Measurements from ENCODE around the gene EIF4E3. TPM values are rescaled to one million over a fixed set of nuclear protein-coding genes. Genes with fewer than 3 reads are reported as not detected.

Gene EIF4E3
- total RNA-seq, 4 donors from 2014 or later, result 11.2 to 23.8 (median 16.0) TPM

GRCh38 chr3:71676931-71677330, 48.3 kb downstream of the EIF4E3 start:
- Histone ChIP-seq H3K4me3 (no peak overlapping the region), H3K9me3 (no peaks in the 10 kb centered on the region), H3K36me3 (no peaks in the 10 kb centered on the region), H3K27me3 (no peaks in the 10 kb centered on the region), H3K4me1 (peaks cover 0 to 15% (median 12%) of the 10 kb centered on the region in 4 donors), H3K27ac (no peak overlapping the region)
- 40 to 42% methylated on average over 2 of the region's 2 CpGs for WGBS, 2 donors
- DNase-seq (ENCODE audit: low spot score in 2 of 2), result no peak
- TF ChIP-seq EP300 (IDR thresholded peaks at IDR 0.05) (no peak), POLR2A (IDR thresholded peaks at IDR 0.05) (no peak)
- TF ChIP-seq, protein P1, sequence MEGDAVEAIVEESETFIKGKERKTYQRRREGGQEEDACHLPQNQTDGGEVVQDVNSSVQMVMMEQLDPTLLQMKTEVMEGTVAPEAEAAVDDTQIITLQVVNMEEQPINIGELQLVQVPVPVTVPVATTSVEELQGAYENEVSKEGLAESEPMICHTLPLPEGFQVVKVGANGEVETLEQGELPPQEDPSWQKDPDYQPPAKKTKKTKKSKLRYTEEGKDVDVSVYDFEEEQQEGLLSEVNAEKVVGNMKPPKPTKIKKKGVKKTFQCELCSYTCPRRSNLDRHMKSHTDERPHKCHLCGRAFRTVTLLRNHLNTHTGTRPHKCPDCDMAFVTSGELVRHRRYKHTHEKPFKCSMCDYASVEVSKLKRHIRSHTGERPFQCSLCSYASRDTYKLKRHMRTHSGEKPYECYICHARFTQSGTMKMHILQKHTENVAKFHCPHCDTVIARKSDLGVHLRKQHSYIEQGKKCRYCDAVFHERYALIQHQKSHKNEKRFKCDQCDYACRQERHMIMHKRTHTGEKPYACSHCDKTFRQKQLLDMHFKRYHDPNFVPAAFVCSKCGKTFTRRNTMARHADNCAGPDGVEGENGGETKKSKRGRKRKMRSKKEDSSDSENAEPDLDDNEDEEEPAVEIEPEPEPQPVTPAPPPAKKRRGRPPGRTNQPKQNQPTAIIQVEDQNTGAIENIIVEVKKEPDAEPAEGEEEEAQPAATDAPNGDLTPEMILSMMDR (IDR thresholded peaks at IDR 0.05), result no peak

- peaks cover 0 to 3% (median 0%) of the 10 kb centered on the region in 4 donors for H3K4me1 ChIP-seq
- no peaks in the 10 kb centered on the region for H3K36me3 ChIP-seq
- H3K9me3 ChIP-seq, result no peaks in the 10 kb centered on the region
- H3K27me3 ChIP-seq, result no peaks in the 10 kb centered on the region
- DNase-seq (ENCODE audit: low spot score in 2 of 2), result no peak
- no peak overlapping the region for H3K4me3 ChIP-seq
- H3K27ac ChIP-seq, result no peak overlapping the region
- 96 to 98% methylated on average over 1 of the region's 1 CpG for WGBS, 2 donors
- TF ChIP-seq, protein P1 (IDR thresholded peaks at IDR 0.05), result no peak
- TF ChIP-seq EP300 (IDR thresholded peaks at IDR 0.05), result no peak
- TF ChIP-seq POLR2A (IDR thresholded peaks at IDR 0.05), result no peak
Observed at GRCh38 chr3:71673486-71673885, 51.7 kb downstream of the EIF4E3 start.

DNA sequence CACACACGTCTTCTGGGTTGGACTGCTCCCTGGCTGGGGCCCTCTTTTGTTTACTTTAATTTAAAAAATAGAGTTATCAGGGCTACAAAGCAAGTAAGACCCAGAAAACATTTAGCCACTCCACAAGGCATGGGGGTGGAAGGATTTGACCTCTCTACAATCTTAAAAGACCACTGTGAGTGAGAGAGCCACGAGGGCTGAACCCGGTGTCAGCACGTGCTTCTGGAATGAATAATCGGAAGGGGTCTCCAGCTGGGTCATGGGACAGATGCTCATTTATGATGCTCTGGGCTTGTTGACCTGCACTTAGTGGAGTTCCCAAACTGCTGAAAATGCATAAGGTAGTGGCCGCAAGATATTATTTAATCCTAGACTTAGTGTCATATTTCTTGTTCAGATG, 52.4 kb downstream of the EIF4E3 start:
- Histone ChIP-seq H3K4me3 (no peak overlapping the region), H3K36me3 (no peaks in the 10 kb centered on the region), H3K4me1 (peaks cover 0 to 3% (median 0%) of the 10 kb centered on the region in 4 donors), H3K27me3 (no peaks in the 10 kb centered on the region), H3K9me3 (no peaks in the 10 kb centered on the region), H3K27ac (no peak overlapping the region)
- DNase-seq (ENCODE audit: low spot score in 2 of 2), result no peak
- TF ChIP-seq EP300 (IDR thresholded peaks at IDR 0.05), result no peak
- no peak for TF ChIP-seq POLR2A (IDR thresholded peaks at IDR 0.05)
- TF ChIP-seq, protein P1 (IDR thresholded peaks at IDR 0.05), result no peak
- 45 to 52% methylated on average over 6 of the region's 6 CpGs for WGBS, 2 donors

DNA sequence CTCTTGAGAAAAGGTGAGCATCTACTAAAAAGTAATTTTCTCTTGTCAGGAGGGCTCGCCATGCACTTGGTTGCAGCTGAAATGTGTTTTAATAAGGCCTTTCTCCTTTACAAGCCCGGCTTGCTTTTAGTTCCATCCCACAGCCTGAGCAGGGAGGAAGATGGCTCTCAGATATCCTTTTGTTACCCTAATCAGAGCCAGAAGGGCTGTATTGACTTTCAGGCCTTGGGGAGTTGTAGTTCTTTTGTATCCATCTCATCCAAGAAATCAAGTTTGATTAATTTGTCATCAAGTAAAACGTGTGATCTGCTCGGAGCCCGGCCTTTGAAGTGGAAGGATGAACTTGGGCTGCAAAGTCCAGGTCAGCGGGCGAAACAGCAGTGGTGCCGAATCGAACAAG, 52.9 kb downstream of the EIF4E3 start:
- DNase-seq (ENCODE audit: low spot score in 2 of 2), result no peak
- Histone ChIP-seq H3K4me3 (no peak overlapping the region), H3K4me1 (peaks cover 0 to 3% (median 0%) of the 10 kb centered on the region in 4 donors), H3K36me3 (no peaks in the 10 kb centered on the region), H3K27ac (no peak overlapping the region), H3K9me3 (no peaks in the 10 kb centered on the region), H3K27me3 (no peaks in the 10 kb centered on the region)
- WGBS, 2 donors, result 80 to 83% methylated on average over 9 of the region's 9 CpGs
- TF ChIP-seq, protein P1 (IDR thresholded peaks at IDR 0.05), result no peak
- no peak for TF ChIP-seq EP300 (IDR thresholded peaks at IDR 0.05)
- TF ChIP-seq POLR2A (IDR thresholded peaks at IDR 0.05), result no peak

GRCh38 chr3:71671216-71671845, 53.9 kb downstream of the EIF4E3 start:
- Histone ChIP-seq H3K4me1 (no peaks in the 10 kb centered on the region), H3K9me3 (no peaks in the 10 kb centered on the region), H3K36me3 (no peaks in the 10 kb centered on the region), H3K27me3 (no peaks in the 10 kb centered on the region), H3K27ac (no peak overlapping the region), H3K4me3 (no peak overlapping the region)
- WGBS, 2 donors, result 90 to 93% methylated on average over 19 of the region's 19 CpGs
- TF ChIP-seq POLR2A (IDR thresholded peaks at IDR 0.05) (no peak), EP300 (IDR thresholded peaks at IDR 0.05) (no peak)
- TF ChIP-seq, protein P1 (IDR thresholded peaks at IDR 0.05), result no peak
- no peak for DNase-seq (ENCODE audit: low spot score in 2 of 2)
